ENCODE data around the gene OGFOD3. TPM values are rescaled to one million over a fixed set of nuclear protein-coding genes. Genes with fewer than 3 reads are reported as not detected.
A peak's percentile ranks its signal among the peaks of the same experiment; 100 is the strongest.
"Not testable (repeated sequence)": the region's sequence is repeated elsewhere in the genome, so short reads cannot be mapped to it uniquely, and the experiment has no call there.

OGFOD3 gene
- total RNA-seq, 2 experiments from 2014 or later: 31.1 to 32.9 TPM

DNA sequence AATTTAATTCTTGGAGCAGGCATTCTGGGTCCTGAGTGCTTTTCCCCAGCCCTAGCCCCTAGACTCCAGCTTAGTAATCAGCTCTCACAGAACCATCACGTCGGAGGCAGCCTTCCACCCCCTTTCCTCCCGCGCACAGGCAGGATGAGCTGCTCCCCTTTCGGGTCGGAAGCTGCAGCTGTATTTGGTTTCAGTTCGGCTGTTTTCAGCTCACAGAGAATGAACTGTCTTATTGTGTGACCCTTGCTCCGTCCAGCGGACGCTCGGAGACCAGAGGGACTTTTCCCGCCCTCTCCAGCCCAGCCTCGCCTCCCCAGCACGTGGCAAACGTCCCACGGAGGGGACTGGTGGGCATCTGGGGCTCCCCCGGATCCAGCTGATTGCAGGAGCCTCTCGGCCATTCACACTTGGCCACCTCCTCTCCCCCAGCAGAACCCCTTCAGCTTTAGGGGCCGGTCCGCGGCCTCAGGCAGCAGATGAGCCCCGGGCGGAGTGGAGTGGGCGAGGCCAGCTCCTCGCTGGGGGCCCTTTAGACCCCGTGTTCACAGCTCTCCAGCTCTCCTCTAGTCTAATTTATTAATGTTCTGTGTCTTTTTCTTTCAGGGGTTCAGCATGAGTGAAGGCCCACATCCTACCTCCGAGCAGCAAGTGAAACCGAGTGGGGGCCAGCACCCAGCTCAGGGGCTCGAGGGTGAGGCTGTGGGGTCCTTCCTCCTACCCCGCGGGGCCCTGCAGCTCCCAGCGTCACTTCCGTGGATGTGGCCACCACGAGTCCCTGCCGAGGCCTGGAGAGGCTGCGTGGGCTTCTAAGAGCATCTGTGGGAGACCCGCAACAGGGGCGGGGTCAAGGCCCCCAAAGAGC is 47.7 kb downstream of the OGFOD3 start:
- Mint-ChIP-seq H3K4me1 (ENCODE audit: low read depth) (peaks cover 20% of the 10 kb centered on the region), H3K36me3 (ENCODE audit: low read depth) (no peaks in the 10 kb centered on the region)

GRCh38 chr17:82369211-82369610 is 49.2 kb downstream of the OGFOD3 start:
- no peak overlapping the region for H3K27ac Mint-ChIP-seq
- H3K9me3 Mint-ChIP-seq: no peaks in the 10 kb centered on the region
- CTCF ChIA-PET: interaction anchor here (0.6 to 1.4 kb wide), 2 partner anchors 57 to 68 kb away, joined by 3 read pairs; no protein-coding TSS in a partner anchor
- H3K4me3 Mint-ChIP-seq: no peak overlapping the region
- peaks cover 20% of the 10 kb centered on the region for H3K4me1 Mint-ChIP-seq (ENCODE audit: low read depth)
- H3K27me3 Mint-ChIP-seq (ENCODE audit: low read depth): peaks cover 34% of the 10 kb centered on the region
- DNase-seq: no peak
- intact Hi-C loops (cut with micrococcal nuclease): no loop called here
- H3K36me3 Mint-ChIP-seq (ENCODE audit: low read depth): no peaks in the 10 kb centered on the region

More for the DNA sequence above, 47.7 kb downstream of the OGFOD3 start:
- intact Hi-C loops (cut with micrococcal nuclease): no loop called here
- Mint-ChIP-seq H3K4me3 (peak overlapping the region; percentile 41), H3K9me3 (no peaks in the 10 kb centered on the region), H3K27me3 (ENCODE audit: low read depth) (peaks cover 36% of the 10 kb centered on the region), H3K27ac (no peak overlapping the region)
- DNase-seq: peak; percentile 55
- CTCF ChIA-PET: interaction anchor here (1.2 to 1.4 kb wide), 3 partner anchors 21 to 135 kb away, joined by 3 to 5 read pairs (median 3); no protein-coding TSS in a partner anchor

DNA sequence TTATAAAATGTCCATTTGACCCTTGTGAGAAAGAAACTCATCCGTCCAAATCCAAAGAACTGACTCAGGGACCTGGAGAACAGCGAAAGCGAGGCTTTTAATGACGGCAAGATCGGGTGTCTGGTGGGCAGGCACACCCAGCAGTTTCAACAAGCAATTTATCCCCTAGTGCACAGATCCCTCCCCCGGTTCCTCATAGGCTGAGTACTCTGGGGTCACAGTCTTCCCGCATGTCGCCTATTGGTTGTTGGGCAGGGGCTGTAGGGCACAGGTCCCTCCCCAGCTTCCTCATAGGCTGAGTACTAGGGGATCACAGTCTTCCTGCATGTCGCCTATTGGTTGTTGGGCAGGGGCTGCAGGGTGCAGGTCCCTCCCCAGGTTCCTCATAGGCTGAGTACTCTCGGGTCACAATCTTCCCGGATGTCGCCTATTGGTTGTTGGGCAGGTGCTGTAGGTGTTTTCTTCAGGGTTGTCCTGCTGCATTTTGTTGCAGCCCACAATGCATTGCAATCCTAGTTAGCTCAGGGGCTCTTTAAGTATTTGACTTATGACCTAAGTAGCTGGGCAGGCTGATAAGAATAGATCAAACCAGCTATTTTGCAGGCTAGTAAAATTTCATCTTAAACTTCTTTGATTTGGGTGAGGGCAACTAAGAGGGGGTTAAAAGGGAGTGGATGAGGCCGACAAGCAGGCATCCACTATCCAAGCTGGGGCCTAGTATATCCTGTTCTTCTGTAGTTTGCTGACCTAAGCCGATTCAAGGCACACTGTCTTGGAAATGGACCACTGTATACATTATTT is 50.5 kb downstream of the OGFOD3 start:
- no peaks in the 10 kb centered on the region for H3K36me3 Mint-ChIP-seq (ENCODE audit: low read depth)
- intact Hi-C loops (cut with micrococcal nuclease): no loop called here
- DNase-seq: no peak
- CTCF ChIA-PET: no interaction called here
- peaks cover 26% of the 10 kb centered on the region for H3K27me3 Mint-ChIP-seq (ENCODE audit: low read depth)
- H3K27ac Mint-ChIP-seq: no peak overlapping the region
- no peaks in the 10 kb centered on the region for H3K9me3 Mint-ChIP-seq
- H3K4me3 Mint-ChIP-seq: no peak overlapping the region
- peaks cover 17% of the 10 kb centered on the region for H3K4me1 Mint-ChIP-seq (ENCODE audit: low read depth)

- H3K27ac Mint-ChIP-seq: no peak overlapping the region
- no peaks in the 10 kb centered on the region for H3K36me3 Mint-ChIP-seq (ENCODE audit: low read depth)
- no peaks in the 10 kb centered on the region for H3K9me3 Mint-ChIP-seq
- peaks cover 20% of the 10 kb centered on the region for H3K27me3 Mint-ChIP-seq (ENCODE audit: low read depth)
- no peak for DNase-seq
- CTCF ChIA-PET: interaction anchor here (0.6 to 1.5 kb wide), 6 partner anchors 20 to 211 kb away, joined by 3 to 4 read pairs (median 3); no protein-coding TSS in a partner anchor
- intact Hi-C loops (cut with micrococcal nuclease): no loop called here
- H3K4me1 Mint-ChIP-seq (ENCODE audit: low read depth): peaks cover 11% of the 10 kb centered on the region
- H3K4me3 Mint-ChIP-seq: no peak overlapping the region
These were observed 51.6 kb downstream of the OGFOD3 start for GRCh38 chr17:82366749-82367148.

DNA sequence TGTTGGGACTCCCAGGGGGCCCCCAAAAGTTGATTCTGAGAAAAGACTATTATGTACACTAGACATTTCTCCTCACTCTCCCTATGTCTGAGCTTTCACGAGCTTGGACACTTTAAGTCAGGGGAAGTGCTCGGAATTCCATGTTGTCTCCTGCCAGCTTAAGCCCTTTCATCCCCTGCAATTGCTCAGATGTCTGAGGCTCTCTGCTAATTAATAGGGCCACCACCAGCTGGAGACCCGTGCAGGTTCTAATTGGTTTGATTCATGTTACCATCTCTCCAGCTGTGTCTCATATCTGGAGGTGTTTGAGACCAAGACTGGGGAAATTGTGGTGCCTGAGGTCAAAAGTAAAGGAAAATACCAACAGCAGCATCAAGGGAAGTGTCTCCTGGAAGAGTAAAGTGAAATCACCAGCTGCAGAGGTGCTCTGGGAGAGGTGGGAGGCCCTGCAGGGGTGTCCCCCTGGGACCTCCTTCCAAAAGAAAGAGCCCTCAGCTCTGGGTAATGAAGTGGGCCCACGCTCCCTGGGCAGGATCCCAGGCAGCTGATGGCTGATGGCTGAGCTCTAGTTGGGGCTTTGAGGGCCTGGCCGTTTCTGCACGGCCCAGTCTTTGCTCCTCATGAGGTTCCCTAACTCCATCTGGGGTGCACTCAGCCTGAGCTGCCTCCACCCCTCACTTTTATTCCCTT is 52.6 kb downstream of the OGFOD3 start:
- CTCF ChIA-PET: interaction anchor here (0.5 to 1.5 kb wide), 4 partner anchors 19 to 513 kb away, joined by 3 to 4 read pairs (median 3); no protein-coding TSS in a partner anchor
- no peak overlapping the region for H3K4me3 Mint-ChIP-seq
- H3K27ac Mint-ChIP-seq: no peak overlapping the region
- peaks cover 6% of the 10 kb centered on the region for H3K4me1 Mint-ChIP-seq (ENCODE audit: low read depth)
- intact Hi-C loops (cut with micrococcal nuclease): no loop called here
- no peaks in the 10 kb centered on the region for H3K9me3 Mint-ChIP-seq
- no peaks in the 10 kb centered on the region for H3K36me3 Mint-ChIP-seq (ENCODE audit: low read depth)
- DNase-seq: no peak
- peaks cover 15% of the 10 kb centered on the region for H3K27me3 Mint-ChIP-seq (ENCODE audit: low read depth)

- Mint-ChIP-seq H3K36me3 (ENCODE audit: low read depth) (no peaks in the 10 kb centered on the region), H3K4me3 (no peak overlapping the region), H3K27me3 (ENCODE audit: low read depth) (peaks cover 6% of the 10 kb centered on the region), H3K27ac (no peak overlapping the region), H3K4me1 (ENCODE audit: low read depth) (peaks cover 9% of the 10 kb centered on the region), H3K9me3 (no peaks in the 10 kb centered on the region)
- no peak for DNase-seq
- intact Hi-C loops (cut with micrococcal nuclease): no loop called here
- CTCF ChIA-PET: interaction anchor here (0.6 to 0.7 kb wide), 2 partner anchors 11 to 18 kb away, joined by 3 to 4 read pairs; no protein-coding TSS in a partner anchor
These were observed 56.3 kb downstream of the OGFOD3 start for GRCh38 chr17:82361885-82362633.

DNA sequence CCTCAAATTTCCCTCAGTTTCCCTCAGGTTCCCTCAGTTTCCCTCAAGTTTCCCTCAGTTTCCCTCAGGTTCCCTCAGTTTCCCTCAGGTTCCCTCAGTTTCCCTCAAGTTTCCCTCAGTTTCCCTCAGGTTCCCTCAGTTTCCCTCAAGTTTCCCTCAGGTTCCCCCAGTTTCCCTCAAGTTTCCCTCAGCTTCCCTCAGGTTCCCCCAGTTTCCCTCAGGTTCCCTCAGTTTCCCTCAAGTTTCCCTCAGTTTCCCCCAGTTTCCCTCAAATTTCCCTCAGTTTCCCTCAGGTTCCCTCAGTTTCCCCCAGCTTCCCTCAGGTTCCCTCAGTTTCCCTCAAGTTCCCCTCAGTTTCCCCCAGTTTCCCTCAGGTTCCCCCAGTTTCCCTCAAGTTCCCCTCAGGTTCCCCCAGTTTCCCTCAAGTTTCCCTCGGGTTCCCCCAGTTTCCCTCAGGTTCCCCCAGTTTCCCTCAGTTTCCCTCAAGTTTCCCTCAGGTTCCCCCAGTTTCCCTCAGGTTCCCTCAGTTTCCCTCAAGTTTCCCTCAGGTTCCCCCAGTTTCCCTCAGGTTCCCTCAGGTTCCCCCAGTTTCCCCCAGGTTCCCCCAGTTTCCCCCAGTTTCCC is 58.8 kb downstream of the OGFOD3 start:
- intact Hi-C loops (cut with micrococcal nuclease): loop anchor here (10.0 kb wide), 1 partner anchor 325 kb away; the partner anchor contains the start of genes DCXR and RAC3
- H3K36me3 Mint-ChIP-seq (ENCODE audit: low read depth): not testable (repeated sequence)

GRCh38 chr17:82358465-82359350 is 59.7 kb downstream of the OGFOD3 start, which contains the start of gene TEX19:
Gene TEX19, plus strand, starts transcription at chr17:82359247. Its CDS starts 2,904 bp downstream, at chr17:82362151.
- DNase-seq: peak; percentile 42
- H3K4me3 Mint-ChIP-seq: no peak within 1 kb of the TSS
- CTCF ChIA-PET: interaction anchor here (0.7 to 1.2 kb wide), 3 partner anchors 8 to 95 kb away, joined by 3 to 4 read pairs (median 4); no protein-coding TSS in a partner anchor
- intact Hi-C loops (cut with micrococcal nuclease): loop anchor here (10.0 kb wide), 1 partner anchor 324 kb away; the partner anchor contains the start of genes DCXR and RAC3
- no peak within 1 kb of the TSS for H3K27ac Mint-ChIP-seq
- H3K9me3 Mint-ChIP-seq: no peaks in the 10 kb centered on the region
- peaks cover 6% of the 10 kb centered on the region for H3K27me3 Mint-ChIP-seq (ENCODE audit: low read depth)
- peaks cover 9% of the 10 kb centered on the region for H3K4me1 Mint-ChIP-seq (ENCODE audit: low read depth)
- no peaks in the 10 kb centered on the region for H3K36me3 Mint-ChIP-seq (ENCODE audit: low read depth)

More for the DNA sequence above, 58.8 kb downstream of the OGFOD3 start:
- H3K4me1 Mint-ChIP-seq (ENCODE audit: low read depth); H3K9me3 Mint-ChIP-seq; DNase-seq; H3K27me3 Mint-ChIP-seq (ENCODE audit: low read depth); H3K27ac Mint-ChIP-seq; H3K4me3 Mint-ChIP-seq: not testable (repeated sequence)
- CTCF ChIA-PET: interaction anchor here (0.7 to 1.1 kb wide), 2 partner anchors 9 to 96 kb away, joined by 3 to 4 read pairs; no protein-coding TSS in a partner anchor

DNA sequence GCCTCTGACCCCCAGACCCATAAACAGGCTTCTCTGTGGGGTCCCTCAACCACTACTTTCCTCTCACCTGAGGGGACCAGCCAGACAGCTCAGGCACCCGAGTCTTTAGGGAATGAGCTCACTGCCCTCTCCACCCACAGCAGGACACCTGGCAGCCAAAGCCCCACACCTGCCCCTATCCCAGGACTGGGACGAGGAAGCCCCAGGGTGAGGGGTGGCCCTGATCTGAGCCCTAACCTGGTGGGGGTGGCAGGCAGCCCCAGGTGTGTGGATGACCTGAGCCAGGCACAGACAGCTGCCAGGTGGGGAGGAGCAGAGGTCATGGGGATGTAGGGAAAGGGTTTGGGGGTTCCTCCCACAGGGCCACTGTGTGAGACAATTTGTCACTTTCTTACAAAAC is 61.0 kb downstream of the OGFOD3 start:
- Mint-ChIP-seq H3K27ac (no peak overlapping the region), H3K27me3 (ENCODE audit: low read depth) (peaks cover 6% of the 10 kb centered on the region), H3K4me3 (no peak overlapping the region), H3K36me3 (ENCODE audit: low read depth) (no peaks in the 10 kb centered on the region), H3K4me1 (ENCODE audit: low read depth) (peaks cover 9% of the 10 kb centered on the region), H3K9me3 (no peaks in the 10 kb centered on the region)
- intact Hi-C loops (cut with micrococcal nuclease): loop anchor here (10.0 kb wide), 1 partner anchor 323 kb away; the partner anchor contains the start of genes DCXR and RAC3
- DNase-seq: no peak
- CTCF ChIA-PET: interaction anchor here (1.2 kb wide), 1 partner anchor 92 kb away, joined by 4 read pairs; no protein-coding TSS in a partner anchor

DNA sequence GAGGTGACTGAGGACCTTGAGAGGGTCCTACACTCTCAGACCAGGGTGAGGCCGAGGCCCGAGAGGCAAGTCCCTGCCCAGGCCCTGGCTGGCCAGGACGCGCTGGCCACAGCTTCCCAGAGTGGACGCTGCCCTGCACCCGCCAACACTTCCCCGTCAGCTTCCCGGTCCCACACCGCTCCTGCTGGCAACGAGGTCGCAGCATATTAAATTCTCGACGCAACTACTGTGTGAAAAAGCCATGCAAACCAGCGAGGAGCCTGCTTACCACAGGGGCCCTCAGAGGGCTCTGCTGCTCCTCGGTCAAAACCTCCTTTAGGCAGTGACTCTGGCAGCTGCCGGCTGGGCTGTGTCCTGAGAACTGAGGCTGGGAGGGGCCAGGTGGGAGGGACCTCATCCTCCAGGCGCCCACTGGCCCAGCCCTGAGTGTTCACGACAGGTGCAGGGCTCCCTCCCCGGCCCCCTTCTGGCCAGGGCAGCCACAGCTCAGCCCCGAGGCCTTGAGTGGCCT is 61.5 kb downstream of the OGFOD3 start:
- intact Hi-C loops (cut with micrococcal nuclease): loop anchor here (10.0 kb wide), 1 partner anchor 322 kb away; the partner anchor contains the start of genes DCXR and RAC3
- CTCF ChIA-PET: interaction anchor here (1.2 kb wide), 1 partner anchor 93 kb away, joined by 4 read pairs; no protein-coding TSS in a partner anchor
- Mint-ChIP-seq H3K27me3 (ENCODE audit: low read depth) (peaks cover 6% of the 10 kb centered on the region), H3K4me3 (no peak overlapping the region), H3K9me3 (no peaks in the 10 kb centered on the region), H3K27ac (no peak overlapping the region), H3K36me3 (ENCODE audit: low read depth) (no peaks in the 10 kb centered on the region), H3K4me1 (ENCODE audit: low read depth) (peaks cover 9% of the 10 kb centered on the region)
- DNase-seq: no peak

Measured in activated naive CD4-positive, alpha-beta T cell treated with anti-CD3 and anti-CD28 coated beads for 36 hours (primary cell).